Natural killer cell (primary cell): Measurements from ENCODE around the gene GPR176. TPM values are rescaled to one million over a fixed set of nuclear protein-coding genes. Genes with fewer than 3 reads are reported as not detected.

Experiments used
- ATAC-seq, 3 donors: fragments of 150-1000 bp in 2 of 3; fragments of 200-7000 bp in 1 of 3; cut with Tn5 transposase; 1 replicate in 1 of 3; 2 replicates in 2 of 3; pipeline ENCODE4 v1.10.0; 2021; ENCODE audit warnings: mild to moderate bottlenecking in 2 of 3, moderate library complexity in 2 of 3
- DNase-seq, 2 donors: peaks; one replicate each; pipeline versions ENCODE4 v3.0.0 to v3.0.0-alpha.2; 2013 to 2021; ENCODE audit warnings: mixed read lengths in 1 of 2
- H3K27ac ChIP-seq: one replicate; pipeline ENCODE4 v1.5.1; 2013; ENCODE audit warnings: mild to moderate bottlenecking, low read length
- H3K27me3 ChIP-seq: one replicate; pipeline ENCODE4 v1.6.1; 2013; ENCODE audit warnings: low read length; ENCODE audit not compliant: control insufficient read depth, insufficient read depth
- H3K36me3 ChIP-seq: one replicate; pipeline ENCODE4 v1.6.1; 2013; ENCODE audit warnings: low read length; ENCODE audit not compliant: control insufficient read depth, insufficient read depth
- H3K4me1 ChIP-seq: one replicate; pipeline ENCODE4 v1.6.1; 2013; ENCODE audit warnings: low read length; ENCODE audit not compliant: control insufficient read depth, insufficient read depth
- H3K4me3 ChIP-seq: one replicate; pipeline ENCODE4 v1.5.1; 2013; ENCODE audit warnings: low read length
- H3K9me3 ChIP-seq: one replicate; pipeline ENCODE4 v1.6.1; 2013; ENCODE audit warnings: low read length; ENCODE audit not compliant: control insufficient read depth, insufficient read depth
- H3K27ac Mint-ChIP-seq, 2 donors: one replicate each; pipeline ENCODE4 v1.8.0; 2022; ENCODE audit warnings: mild to moderate bottlenecking in 2 of 2, mixed read lengths in 2 of 2, moderate library complexity in 1 of 2
- H3K27me3 Mint-ChIP-seq, 2 donors: one replicate each; pipeline ENCODE4 v1.8.0; 2022; ENCODE audit warnings: low read depth in 2 of 2, mixed read lengths in 2 of 2
- H3K36me3 Mint-ChIP-seq: one replicate; pipeline ENCODE4 v1.8.0; 2022; ENCODE audit warnings: mixed read lengths
- H3K4me1 Mint-ChIP-seq, 2 donors: one replicate each; pipeline ENCODE4 v1.8.0; 2022; ENCODE audit warnings: mixed read lengths in 2 of 2
- H3K4me3 Mint-ChIP-seq: one replicate; pipeline ENCODE4 v1.8.0; 2022; ENCODE audit warnings: mild to moderate bottlenecking, moderate library complexity, mixed read lengths
- H3K9me3 Mint-ChIP-seq, 2 donors: one replicate each; pipeline ENCODE4 v1.8.0; 2022; ENCODE audit warnings: mixed read lengths in 2 of 2
- CTCF ChIP-seq: fragments of 200-600 bp; IDR thresholded peaks from one replicate; pipeline ENCODE4 v1.8.0; 2022; ENCODE audit warnings: antibody characterized with exemption
- WGBS: methylation state at CpG from one replicate; pipeline ENCODE4 v1.1.7; 2013; ENCODE audit warnings: missing lambda C conversion rate; ENCODE audit not compliant: insufficient coverage; 5-methylcytosine and 5-hydroxymethylcytosine counted together
- intact Hi-C: fragments of 100-400 bp; cut with micrococcal nuclease; formaldehyde crosslinking; loops from one replicate; pipeline ENCODE4 v1.14.2; 2022
- total RNA-seq, 4 donors: library from RNA; stranded (reverse); fragments of 120-200 nt in 1 of 4; gene quantifications; one replicate each; pipeline versions ENCODE4 v1.2.3 to v1.2.4, GENCODE V29; 2013 to 2022

GPR176 gene
- total RNA-seq, 3 donors from 2014 or later (not counting 1 experiment from before 2014, with no cell fraction given) = 0.38 TPM; not detected in 2

GRCh38 chr15:39966521-39966920 lies 46.5 kb upstream of the GPR176 start:
- Mint-ChIP-seq H3K4me3 (no peak overlapping the region), H3K27ac (peak overlapping the region in 1 of 2 donors; percentile 18)
- no peak for DNase-seq

GRCh38 chr15:39963786-39964185 lies 43.7 kb upstream of the GPR176 start:
- Mint-ChIP-seq H3K36me3 (peaks cover 9% of the 10 kb centered on the region), H3K27ac (no peak overlapping the region), H3K4me1 (peaks cover 0 to 17% of the 10 kb centered on the region in 2 donors), H3K4me3 (no peak overlapping the region), H3K9me3 (no peaks in the 10 kb centered on the region), H3K27me3 (no peaks in the 10 kb centered on the region)
- H3K9me3 ChIP-seq = no peaks in the 10 kb centered on the region
- H3K36me3 ChIP-seq = peaks cover 16% of the 10 kb centered on the region
- TF ChIP-seq CTCF = no peak
- WGBS = 89% methylated on average over 2 of the region's 2 CpGs
- peaks cover 3% of the 10 kb centered on the region for H3K4me1 ChIP-seq
- H3K4me3 ChIP-seq = no peak overlapping the region
- H3K27me3 ChIP-seq = no peaks in the 10 kb centered on the region
- no peak overlapping the region for H3K27ac ChIP-seq
- ATAC-seq (no peak), DNase-seq (no peak)
- intact Hi-C loops = no loop called here

More at GRCh38 chr15:39966521-39966920, 46.5 kb upstream of the GPR176 start:
- no peak for TF ChIP-seq CTCF
- H3K9me3 Mint-ChIP-seq = no peaks in the 10 kb centered on the region
- H3K4me1 Mint-ChIP-seq = peaks cover 0 to 17% of the 10 kb centered on the region in 2 donors
- Histone ChIP-seq H3K4me1 (peaks cover 3% of the 10 kb centered on the region), H3K9me3 (no peaks in the 10 kb centered on the region), H3K4me3 (no peak overlapping the region), H3K36me3 (peaks cover 21% of the 10 kb centered on the region), H3K27me3 (no peaks in the 10 kb centered on the region), H3K27ac (no peak overlapping the region)
- WGBS = 20% methylated on average over 1 of the region's 2 CpGs
- no peaks in the 10 kb centered on the region for H3K27me3 Mint-ChIP-seq
- peak; percentile 44 to 76 (median 70) for ATAC-seq
- intact Hi-C loops = no loop called here
- H3K36me3 Mint-ChIP-seq = peaks cover 9% of the 10 kb centered on the region

GRCh38 chr15:39961051-39961450 lies 41.0 kb upstream of the GPR176 start:
- Mint-ChIP-seq H3K4me1 (peaks cover 0 to 14% of the 10 kb centered on the region in 2 donors), H3K4me3 (no peak overlapping the region), H3K9me3 (no peaks in the 10 kb centered on the region), H3K36me3 (peaks cover 5% of the 10 kb centered on the region), H3K27me3 (no peaks in the 10 kb centered on the region), H3K27ac (no peak overlapping the region)
- H3K36me3 ChIP-seq = peaks cover 22% of the 10 kb centered on the region
- H3K27me3 ChIP-seq = no peaks in the 10 kb centered on the region
- H3K4me1 ChIP-seq = peaks cover under 1% of the 10 kb centered on the region
- DNase-seq (no peak), ATAC-seq (no peak)
- H3K4me3 ChIP-seq = no peak overlapping the region
- no peak overlapping the region for H3K27ac ChIP-seq
- no peaks in the 10 kb centered on the region for H3K9me3 ChIP-seq
- TF ChIP-seq CTCF = no peak
- 100% methylated on average over 1 of the region's 1 CpG for WGBS
- intact Hi-C loops = no loop called here

GRCh38 chr15:39960411-39960810 lies 40.3 kb upstream of the GPR176 start:
- 80% methylated on average over 3 of the region's 3 CpGs for WGBS
- Histone ChIP-seq H3K4me1 (no peaks in the 10 kb centered on the region), H3K9me3 (no peaks in the 10 kb centered on the region), H3K36me3 (peaks cover 22% of the 10 kb centered on the region), H3K4me3 (no peak overlapping the region), H3K27ac (no peak overlapping the region), H3K27me3 (no peaks in the 10 kb centered on the region)
- H3K4me1 Mint-ChIP-seq = peaks cover 0 to 8% of the 10 kb centered on the region in 2 donors
- no peak for TF ChIP-seq CTCF
- DNase-seq = no peak
- no peak overlapping the region for H3K27ac Mint-ChIP-seq
- H3K4me3 Mint-ChIP-seq = no peak overlapping the region
- no peaks in the 10 kb centered on the region for H3K27me3 Mint-ChIP-seq
- no peak for ATAC-seq
- H3K36me3 Mint-ChIP-seq = peaks cover 5% of the 10 kb centered on the region
- no peaks in the 10 kb centered on the region for H3K9me3 Mint-ChIP-seq
- intact Hi-C loops = no loop called here
